HG02571 (cell line): ENCODE results near the gene TGFBR3.

Source experiments
- ATAC-seq: cut with Tn5 transposase; IDR thresholded peaks from one replicate; pipeline ENCODE4 v1.9.1; 2021; ENCODE audit warnings: mild to moderate bottlenecking, moderate library complexity; ENCODE audit not compliant: unreplicated experiment

TGFBR3 gene

GRCh38 chr1:91803847-91804545 is 82.0 kb downstream of the TGFBR3 start:
- ATAC-seq, result peak; percentile 75

- no peak for ATAC-seq
Measured at GRCh38 chr1:91803123-91803522, 82.8 kb downstream of the TGFBR3 start.

DNA sequence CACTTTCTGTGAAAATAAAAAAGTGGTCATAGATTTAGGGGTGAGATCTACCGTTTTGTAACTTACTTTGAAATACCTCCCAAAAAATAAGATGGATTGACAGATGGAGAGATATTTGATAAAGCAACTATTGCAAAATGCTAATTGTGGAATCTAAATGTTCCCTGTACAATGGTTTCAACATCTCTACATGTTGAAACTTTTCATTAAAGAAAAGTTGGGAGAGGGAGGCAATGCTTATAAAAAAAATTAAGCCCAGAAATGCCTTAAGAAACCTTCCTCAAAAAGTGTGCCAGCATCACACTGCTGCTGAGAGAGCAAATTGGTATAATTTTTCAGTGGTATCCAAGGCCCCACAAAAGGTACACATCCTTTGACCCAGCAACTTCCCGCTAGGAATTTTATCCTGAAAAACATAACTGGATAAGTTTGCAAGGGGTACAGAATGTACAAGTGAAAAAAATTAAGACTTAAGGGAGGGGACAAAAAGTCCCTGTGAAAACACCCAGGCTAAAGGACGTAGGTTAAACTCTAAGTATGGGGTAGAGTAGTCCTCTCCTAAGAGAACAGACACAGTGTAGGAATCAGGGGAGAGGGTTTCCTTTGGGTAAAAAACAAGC is 84.3 kb downstream of the TGFBR3 start:
- ATAC-seq, result no peak

DNA sequence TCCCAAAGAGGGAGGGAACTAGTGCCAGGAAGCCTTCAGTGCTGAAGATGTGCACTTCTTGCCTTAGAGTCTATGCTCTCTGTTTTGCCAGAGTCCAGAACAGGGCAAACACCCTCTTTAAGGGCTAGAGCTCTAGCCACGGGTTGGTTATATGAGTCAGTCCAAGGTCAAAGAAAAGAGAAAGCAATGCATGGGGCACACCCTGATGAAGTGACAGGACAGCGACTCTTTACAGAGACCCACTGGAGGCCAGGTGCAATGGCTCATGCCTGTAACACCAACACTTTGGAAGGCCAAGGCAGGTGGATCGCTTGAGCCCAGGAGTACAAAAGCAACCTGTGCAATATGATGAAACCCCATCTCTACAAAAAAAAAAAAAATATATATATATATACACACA is 86.1 kb downstream of the TGFBR3 start:
- no peak for ATAC-seq

DNA sequence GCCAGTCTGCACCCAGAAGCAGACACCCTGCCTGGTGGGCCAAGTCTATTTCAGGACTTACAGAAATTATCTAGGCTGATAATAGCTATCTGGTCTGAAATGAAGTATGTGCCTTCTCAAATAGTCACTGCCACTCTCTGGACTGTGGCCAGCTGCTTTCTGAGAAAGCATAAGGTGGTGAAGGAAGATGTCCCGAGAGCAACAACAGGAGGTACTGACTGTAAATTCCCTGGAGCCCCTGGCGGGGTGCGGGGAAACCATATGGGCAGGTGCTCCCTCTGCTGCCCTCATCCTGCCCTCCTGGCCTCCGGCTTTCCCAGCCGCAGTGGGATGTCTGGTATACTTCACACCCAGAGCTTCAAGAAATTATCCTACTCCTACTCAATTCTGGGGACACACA is 86.8 kb downstream of the TGFBR3 start:
- no peak for ATAC-seq

DNA sequence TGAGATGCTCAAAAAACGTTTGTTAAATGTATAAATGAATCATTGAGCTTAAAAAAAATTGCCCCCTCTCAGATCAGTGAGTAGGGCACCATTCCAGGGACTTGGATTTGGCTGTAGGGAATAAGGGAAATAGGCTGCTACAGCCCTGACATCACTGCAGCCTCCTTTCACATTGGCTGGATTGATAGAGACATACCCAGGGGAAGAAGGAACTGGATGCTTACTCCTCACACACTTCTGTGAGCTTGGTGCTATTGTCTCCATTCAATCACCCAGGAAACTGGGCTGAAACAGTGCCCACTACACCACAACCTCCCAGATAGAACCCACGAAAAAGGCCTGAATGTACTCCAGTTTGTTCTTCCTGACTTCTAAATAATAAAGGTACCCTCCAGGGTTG is 87.2 kb downstream of the TGFBR3 start:
- no peak for ATAC-seq

DNA sequence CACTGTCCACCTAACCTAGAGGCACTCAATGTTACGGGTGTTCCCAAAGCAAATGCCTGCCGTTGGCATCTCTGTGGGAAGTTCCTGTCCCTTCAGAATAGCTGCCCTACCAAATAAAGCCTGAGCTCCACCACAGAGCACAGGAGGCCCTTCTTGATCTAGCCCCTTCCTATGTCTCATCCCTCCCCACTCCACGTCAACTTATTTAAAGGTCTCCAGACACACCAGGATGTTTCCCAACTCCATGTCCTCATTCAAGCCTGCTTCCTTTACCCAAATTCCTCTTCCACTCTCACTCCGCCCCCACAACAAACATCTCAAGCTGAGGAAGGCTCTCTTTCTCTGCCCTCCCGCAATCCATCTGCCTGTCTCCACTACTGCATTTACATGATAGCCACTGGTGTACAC is 87.7 kb downstream of the TGFBR3 start:
- no peak for ATAC-seq

DNA sequence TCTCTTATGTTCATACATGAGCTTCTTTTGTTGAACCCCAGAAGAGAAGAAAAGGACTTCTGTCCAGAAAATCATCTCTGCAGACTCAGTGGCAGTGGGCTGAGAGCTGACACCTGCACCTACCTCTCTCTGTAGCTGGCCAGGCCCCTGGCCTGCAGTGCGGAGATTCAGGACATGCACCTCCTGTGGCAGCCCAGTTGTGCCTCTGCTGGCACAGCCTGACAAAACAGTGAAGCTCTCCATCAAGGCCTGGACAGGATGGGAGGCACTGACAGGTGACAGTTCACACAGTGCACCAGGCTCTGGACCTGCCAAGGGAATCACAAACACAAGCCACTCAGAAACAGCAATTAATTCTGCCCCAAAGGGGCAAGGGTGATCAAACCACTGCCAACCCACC is 88.8 kb downstream of the TGFBR3 start:
- ATAC-seq, result no peak

GRCh38 chr1:91796390-91796654 is 89.6 kb downstream of the TGFBR3 start:
- ATAC-seq, result no peak

GRCh38 chr1:91795591-91796389 is 90.2 kb downstream of the TGFBR3 start:
- ATAC-seq, result no peak

DNA sequence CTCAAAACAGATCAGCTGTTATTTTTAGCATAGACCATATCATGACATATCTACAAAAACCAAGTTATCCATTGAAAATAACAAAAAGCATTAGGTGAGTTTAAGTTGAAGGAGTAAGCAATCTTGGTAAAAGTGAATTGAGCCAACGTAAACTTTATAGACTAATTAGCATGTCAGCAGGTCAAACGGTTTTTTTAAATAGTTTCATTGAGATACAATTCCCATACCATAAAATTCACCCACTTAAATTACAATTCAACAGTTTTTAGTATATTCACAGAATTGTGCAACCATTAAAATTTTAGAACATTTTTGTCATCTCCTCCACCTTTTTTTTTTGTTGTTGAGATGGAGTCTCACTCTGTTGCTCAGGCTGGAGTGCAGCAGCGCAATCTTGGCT is 92.1 kb downstream of the TGFBR3 start:
- no peak for ATAC-seq

- ATAC-seq, result no peak
Measured at GRCh38 chr1:91793189-91793588, 92.8 kb downstream of the TGFBR3 start.

DNA sequence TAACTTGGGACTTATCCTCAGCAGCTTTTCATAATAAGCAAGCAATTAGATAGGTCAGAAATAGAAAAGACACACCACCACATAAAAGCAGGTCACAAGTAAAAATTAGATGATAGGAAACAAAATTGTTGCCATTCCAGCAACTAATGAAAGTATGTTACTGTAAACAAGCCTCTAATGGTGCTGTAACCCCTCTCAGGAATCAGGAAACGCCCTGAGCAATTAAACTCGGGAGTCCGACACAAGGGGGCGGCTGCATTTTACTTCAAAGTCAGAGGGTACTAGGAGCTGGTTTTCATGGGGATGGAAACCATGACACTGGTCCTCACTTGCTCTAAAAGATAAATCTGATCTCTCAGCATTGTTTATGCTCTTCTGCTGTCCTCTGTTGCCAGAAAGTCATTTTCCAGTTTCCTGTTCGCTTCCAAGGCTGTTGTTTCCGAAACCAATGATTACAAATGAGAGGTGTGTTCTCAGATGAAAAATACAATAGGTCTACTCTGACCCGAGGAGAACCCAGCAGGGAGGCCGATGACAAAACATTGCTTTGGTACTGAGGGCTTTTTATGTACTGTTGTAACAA is 93.4 kb downstream of the TGFBR3 start:
- no peak for ATAC-seq

DNA sequence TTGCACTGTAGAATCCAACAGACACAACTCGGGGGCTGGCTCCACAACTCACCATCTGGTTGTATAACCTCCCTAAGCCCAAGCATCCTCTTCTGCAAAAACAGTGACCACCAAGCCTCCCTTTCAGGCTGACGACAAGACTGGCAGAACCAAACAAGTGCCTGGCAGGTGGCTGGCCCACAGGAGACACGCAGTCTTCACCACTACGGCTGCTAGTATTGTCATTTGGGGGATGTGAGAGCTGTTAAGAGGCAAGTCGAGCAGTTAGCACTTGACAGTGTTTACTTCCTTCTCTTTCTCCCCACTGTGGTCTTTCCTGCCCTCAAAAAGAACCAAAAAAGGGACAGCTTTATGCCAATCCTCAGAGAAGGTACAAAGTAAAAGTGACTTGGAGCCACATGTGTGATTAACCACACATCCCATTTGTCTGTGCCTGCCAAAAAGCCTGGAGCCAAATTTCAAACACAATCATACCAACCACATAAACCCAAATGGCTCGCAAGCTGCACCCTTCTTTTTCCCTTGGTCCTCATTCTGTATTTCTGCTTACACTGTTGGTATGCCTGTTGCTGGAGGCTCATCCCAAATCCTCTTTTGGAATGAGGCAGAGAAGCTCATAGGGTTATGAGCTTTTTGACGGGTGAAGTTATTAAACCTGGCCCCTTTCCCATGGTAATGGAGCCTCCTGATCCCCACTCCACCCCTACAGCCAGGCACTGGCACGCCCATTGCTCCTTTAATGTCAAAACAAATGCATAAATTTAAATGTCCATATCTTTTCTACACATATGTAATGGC is 94.1 kb downstream of the TGFBR3 start:
- no peak for ATAC-seq

DNA sequence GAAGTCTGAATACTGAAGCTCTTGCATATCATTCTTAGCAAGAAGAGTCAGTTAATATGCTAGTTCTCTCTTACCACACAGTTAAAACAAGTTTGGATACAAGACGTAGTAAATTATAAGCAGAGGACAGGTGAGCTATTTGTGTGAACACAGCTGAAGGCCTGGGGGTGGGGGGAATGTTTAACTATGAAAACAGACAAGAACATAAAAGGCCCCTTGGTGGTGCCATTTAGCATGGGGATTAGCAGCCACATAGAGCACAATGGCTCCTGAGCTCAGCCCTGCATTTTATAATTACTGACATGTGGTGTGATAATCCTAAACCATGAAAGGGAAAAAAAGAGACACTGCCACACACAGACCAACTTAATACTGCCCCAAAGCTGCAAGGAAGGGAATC is 94.8 kb downstream of the TGFBR3 start:
- no peak for ATAC-seq

DNA sequence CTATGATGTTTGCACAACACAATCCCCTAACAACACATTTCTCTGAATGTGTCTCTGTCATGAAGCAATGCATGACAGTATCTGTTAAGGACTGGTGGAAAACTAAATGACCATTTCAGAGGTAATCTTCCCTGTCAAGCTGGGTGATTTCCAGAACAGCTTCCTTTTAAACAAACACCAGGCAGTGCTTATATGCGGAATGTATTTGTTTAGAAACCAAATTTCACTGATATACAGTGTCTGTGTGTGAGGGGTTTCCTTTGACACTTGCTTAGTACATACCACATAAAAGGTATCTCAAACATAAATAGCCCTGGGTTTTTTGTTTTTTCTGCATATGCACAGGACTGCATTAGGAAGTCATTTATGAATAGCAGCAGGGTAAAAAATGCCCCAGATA is 95.6 kb downstream of the TGFBR3 start:
- no peak for ATAC-seq

GRCh38 chr1:91789273-91789997 is 96.5 kb downstream of the TGFBR3 start:
- ATAC-seq, result no peak

GRCh38 chr1:91787919-91788318 is 98.0 kb downstream of the TGFBR3 start:
- no peak for ATAC-seq

DNA sequence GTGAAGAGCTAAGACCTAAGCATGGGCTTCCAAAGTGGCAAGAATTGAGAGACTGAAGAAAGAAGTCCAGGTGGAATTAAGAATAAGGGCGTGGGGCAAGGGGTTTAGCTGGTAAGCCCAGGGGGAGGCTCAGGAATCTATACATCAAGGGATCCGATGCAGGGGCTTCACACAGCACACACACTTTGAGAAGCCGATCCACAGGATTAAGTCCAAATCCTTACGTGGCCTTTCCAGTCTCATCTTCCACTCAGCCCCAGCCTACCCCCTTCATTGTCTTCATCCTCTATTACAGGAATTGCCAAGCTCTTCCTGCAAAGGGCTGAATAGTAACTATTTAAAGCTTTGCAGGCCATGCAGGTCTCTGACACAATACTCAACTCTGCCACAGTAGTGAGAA is 101.3 kb downstream of the TGFBR3 start:
- ATAC-seq, result no peak

- ATAC-seq, result no peak
Measured at GRCh38 chr1:91784191-91784590, 101.8 kb downstream of the TGFBR3 start.
